HG03039 (cell line): ENCODE measurements around the gene UBE2D2.

ENCODE experiments used
- ATAC-seq: cut with Tn5 transposase; IDR thresholded peaks from one replicate; pipeline ENCODE4 v1.9.1; 2021; ENCODE audit warnings: mild to moderate bottlenecking, moderate library complexity; ENCODE audit not compliant: unreplicated experiment

Gene UBE2D2

DNA sequence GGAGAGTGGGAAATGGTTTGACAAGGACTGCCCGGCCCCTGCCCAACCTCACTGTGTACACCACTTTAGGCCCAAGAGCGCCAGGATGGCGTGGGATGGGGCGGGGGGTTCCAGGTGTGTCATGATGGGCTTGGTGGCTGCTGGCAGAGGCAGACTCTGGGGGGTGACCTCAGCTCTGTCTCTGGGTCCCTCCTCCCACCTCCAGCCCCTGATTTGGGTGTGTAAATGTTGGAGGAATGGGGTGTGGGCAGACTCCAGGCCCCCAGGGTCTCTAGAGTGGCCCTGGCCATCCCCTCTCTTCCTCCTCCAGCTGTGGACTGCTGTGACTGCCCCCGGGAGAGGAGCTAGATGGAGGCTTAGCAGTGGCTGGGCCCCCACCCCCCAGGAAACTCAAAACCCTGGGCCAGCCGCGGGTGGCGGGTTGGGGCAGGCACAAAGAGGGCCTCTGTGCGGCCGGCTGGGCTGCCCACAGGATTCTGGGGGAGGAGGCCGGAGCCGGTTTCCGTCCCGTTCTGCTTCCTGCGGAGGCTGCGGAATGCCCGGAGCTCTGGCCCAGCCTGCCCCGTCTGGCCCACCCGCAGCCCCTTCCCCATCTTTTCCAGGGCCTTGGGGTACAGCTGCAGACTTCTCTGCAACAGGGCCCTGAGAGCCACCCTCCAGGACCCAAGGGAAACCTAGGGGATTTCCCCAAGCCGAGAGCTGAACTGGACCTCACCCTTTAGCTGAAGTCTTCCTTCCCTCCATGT lies 110.1 kb downstream of the UBE2D2 start:
- ATAC-seq, result no peak

DNA sequence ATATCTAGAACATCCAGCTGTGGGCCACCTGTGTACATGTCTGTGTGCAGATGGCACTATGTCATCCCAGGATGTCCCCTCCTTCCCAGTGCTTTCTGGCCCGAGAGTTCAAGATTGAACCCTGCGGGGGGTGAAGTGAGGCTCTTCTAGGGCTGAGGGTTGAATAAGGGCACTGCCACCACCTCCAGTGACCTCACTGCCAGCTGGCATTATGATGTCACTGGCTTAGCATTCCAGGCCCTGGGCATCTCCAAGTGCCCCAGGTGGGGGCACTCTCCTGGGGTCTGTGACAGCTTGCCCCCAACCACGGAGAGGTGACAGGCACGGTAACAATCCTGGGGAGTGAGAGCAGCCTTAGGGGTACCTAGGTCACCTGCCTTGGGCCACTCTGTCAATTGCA lies 114.1 kb downstream of the UBE2D2 start:
- ATAC-seq, result no peak

DNA sequence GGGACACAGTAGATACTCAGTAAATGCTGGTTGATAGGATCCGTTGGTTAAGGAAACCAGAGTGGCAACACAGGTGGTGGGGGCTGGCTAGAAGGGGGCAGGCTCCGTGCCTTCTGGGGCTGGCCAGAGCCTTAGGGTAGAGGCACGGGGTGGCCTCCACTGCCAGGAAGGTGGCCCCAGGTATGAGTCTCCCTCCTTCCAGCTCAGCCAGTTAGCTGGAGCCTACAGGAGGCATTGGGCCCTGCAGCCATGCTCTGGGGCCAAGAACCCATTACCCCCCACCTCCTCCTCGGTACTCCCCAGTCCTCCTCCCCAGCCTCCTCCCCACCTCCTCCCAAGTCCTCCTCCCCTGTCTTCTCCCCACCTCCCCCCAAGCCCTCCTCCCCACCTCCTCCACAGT lies 114.7 kb downstream of the UBE2D2 start:
- no peak for ATAC-seq

DNA sequence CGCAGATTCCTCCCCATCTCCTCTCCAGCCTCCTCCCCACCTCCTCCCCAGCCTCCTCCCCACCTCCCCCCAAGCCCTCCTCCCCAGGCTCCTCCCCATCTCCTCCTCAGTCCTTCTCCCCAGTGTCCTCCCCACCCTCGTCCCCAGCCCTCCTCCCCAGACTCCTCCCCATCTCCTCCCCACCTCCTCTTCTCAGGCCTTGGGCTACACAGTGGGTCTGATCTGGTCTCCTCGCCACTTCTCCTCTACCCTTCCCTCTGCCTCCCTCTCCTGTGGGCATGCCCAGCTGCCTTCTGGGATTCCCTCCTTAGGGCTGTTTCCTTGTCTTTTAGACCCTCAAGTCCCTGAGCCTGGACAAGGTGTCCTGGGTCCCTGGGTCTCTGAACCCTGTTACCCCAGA lies 115.3 kb downstream of the UBE2D2 start:
- no peak for ATAC-seq

GRCh38 chr5:139676951-139677735 lies 116.0 kb downstream of the UBE2D2 start:
- ATAC-seq, result no peak
